NK-92 treated with Interleukin-12 subunit alpha and Interleukin-12 subunit beta, amount 100 ng/mL, for 24 hours (cell line): ENCODE results near the gene USP38.

Experiments
- DNase-seq: peaks from one replicate; lab custom pipeline; 2025; lab: John Stamatoyannopoulos, UW

The USP38 gene

DNA sequence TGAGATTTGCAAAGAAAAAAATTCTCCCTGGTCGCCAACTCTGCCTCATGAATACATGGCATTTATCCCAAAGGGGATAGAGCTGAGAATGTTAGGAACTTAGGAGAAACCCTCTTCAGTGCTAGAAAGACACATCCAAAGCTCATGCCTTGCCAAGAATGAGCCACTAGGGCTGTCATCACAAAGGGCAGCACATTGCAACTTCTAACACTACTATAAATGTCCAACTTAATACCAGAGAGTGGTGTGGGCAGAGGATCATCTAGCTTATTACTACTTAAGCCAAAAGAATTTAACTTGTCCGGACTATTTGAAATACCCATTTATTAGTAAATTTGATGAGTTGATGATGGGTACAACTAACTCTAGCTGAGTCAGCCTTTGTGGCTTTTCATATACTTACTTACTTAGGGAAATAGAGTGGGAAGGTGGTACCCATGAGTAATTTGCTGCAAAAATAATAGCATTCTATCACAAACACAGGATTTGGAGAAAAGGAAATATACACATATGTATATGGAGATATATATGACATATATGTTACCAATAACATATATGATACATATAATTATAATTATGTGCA lies 85.6 kb downstream of the USP38 start:
- DNase-seq, result no peak
